K562 (cell line): ENCODE results near the gene GPRASP3. TPM values are rescaled to one million over a fixed set of nuclear protein-coding genes. Genes with fewer than 3 reads are reported as not detected.

Source experiments
- ATF1 ChIP-seq, 2 experiments: fragments of 450-650 bp in 1 of 2; IDR thresholded peaks; 2 replicates each; pipeline ENCODE4 v1.6.1; 2016; ENCODE audit warnings: missing compliant biosample characterization in 1 of 2, missing genetic modification characterization in 1 of 2
- BCL6 ChIP-seq: fragments of 250-450 bp; sonication (Bioruptor Pico); IDR thresholded peaks from 2 replicates; pipeline ENCODE4 v1.4.0; 2020
- BMI1 ChIP-seq: fragments of 150-350 bp; IDR thresholded peaks from 2 replicates; pipeline ENCODE4 v1.6.1; 2014; ENCODE audit warnings: low read length
- CREM ChIP-seq: IDR thresholded peaks from 2 replicates; pipeline ENCODE4 v1.6.1; 2014; ENCODE audit warnings: antibody characterized with exemption, low read depth
- CTBP1 ChIP-seq: fragments of 450-650 bp; IDR thresholded peaks from 2 replicates; pipeline ENCODE4 v1.6.1; 2016; ENCODE audit warnings: borderline replicate concordance
- EP400 ChIP-seq: fragments of 450-650 bp; IDR thresholded peaks from 2 replicates; pipeline ENCODE4 v1.6.1; 2017; ENCODE audit warnings: antibody characterized with exemption, mild to moderate bottlenecking, moderate library complexity
- FOXA3 ChIP-seq, 2 experiments: fragments of 450-650 bp in 1 of 2; sonication (generic) in 1 of 2; formaldehyde crosslinking; IDR thresholded peaks in 1 of 2; conservative IDR thresholded peaks in 1 of 2; 2 replicates each; pipeline versions ENCODE4 v1.4.0 to v1.8.0; 2020 to 2022; ENCODE audit warnings: mild to moderate bottlenecking in 2 of 2, missing genetic modification reagents in 1 of 2
- FUS ChIP-seq: fragments of 200-400 bp; formaldehyde crosslinking; optimal IDR thresholded peaks from 2 replicates; pipeline ENCODE3; 2017; ENCODE audit warnings: low read depth, low read length
- HDAC1 ChIP-seq, 2 experiments: fragments of 450-650 bp; IDR thresholded peaks; 2 replicates each; pipeline ENCODE4 v1.6.1; 2016 to 2017; ENCODE audit warnings: inconsistent platforms in 1 of 2, mild to moderate bottlenecking in 1 of 2, moderate library complexity in 1 of 2
- ILK ChIP-seq: fragments of 450-650 bp; IDR thresholded peaks from 2 replicates; pipeline ENCODE4 v1.6.1; 2016; ENCODE audit warnings: missing genetic modification characterization, low read depth, mild to moderate bottlenecking, missing compliant biosample characterization, moderate library complexity, borderline replicate concordance
- JUND ChIP-seq, 2 experiments: IDR thresholded peaks; 2 replicates in 1 of 2; 3 replicates in 1 of 2; pipeline ENCODE4 v1.6.1; 2011; ENCODE audit warnings: borderline replicate concordance in 2 of 2, low read depth in 2 of 2, low read length in 2 of 2, improper control_type of control experiment in 1 of 2, missing biosample characterization in 1 of 2, missing genetic modification characterization in 1 of 2, missing genetic modification reagents in 1 of 2
- MAFG ChIP-seq: fragments of 450-650 bp; conservative IDR thresholded peaks from 2 replicates; pipeline ENCODE4 v1.6.1; 2016; ENCODE audit warnings: missing genetic modification characterization, missing compliant biosample characterization
- POLR2B ChIP-seq: fragments of 450-650 bp; IDR thresholded peaks from 2 replicates; pipeline ENCODE4 v1.6.1; 2018; ENCODE audit warnings: low read depth; ENCODE audit not compliant: partially characterized antibody
- RFX5 ChIP-seq: IDR thresholded peaks from 2 replicates; pipeline ENCODE4 v1.6.1; 2011; ENCODE audit warnings: low read depth, mild to moderate bottlenecking, improper control_type of control experiment, low read length
- SMARCB1 ChIP-seq: IDR thresholded peaks from 2 replicates; pipeline ENCODE4 v1.6.1; 2011; ENCODE audit warnings: improper control_type of control experiment, low read depth; ENCODE audit not compliant: insufficient read length
- SRF ChIP-seq, 2 experiments: fragments of 250-450, 450-650 bp in 1 of 2; sonication (Bioruptor Pico) in 1 of 2; sonication (generic) in 1 of 2; formaldehyde crosslinking; IDR thresholded peaks; 2 replicates each; pipeline versions ENCODE4 v1.5.0 to v1.5.1; 2020 to 2022; ENCODE audit warnings: mild to moderate bottlenecking in 1 of 2, missing genetic modification reagents in 1 of 2
- TAF1 ChIP-seq: IDR thresholded peaks from 2 replicates; pipeline ENCODE4 v1.6.1; 2011; ENCODE audit warnings: mild to moderate bottlenecking, low read length, moderate library complexity; ENCODE audit not compliant: insufficient read depth, control insufficient read depth, severe bottlenecking; ENCODE audit errors: extremely low read depth
- TAF9B ChIP-seq: fragments of 450-650 bp; IDR thresholded peaks from 2 replicates; pipeline ENCODE4 v1.6.1; 2018; ENCODE audit warnings: mild to moderate bottlenecking; ENCODE audit not compliant: partially characterized antibody
- TBP ChIP-seq: optimal IDR thresholded peaks from 2 replicates; pipeline ENCODE3; 2011; ENCODE audit warnings: low read depth, low read length, improper control_type of control experiment
- TCFL5 ChIP-seq: fragments of 250-450 bp; sonication (Bioruptor Pico); conservative IDR thresholded peaks from 2 replicates; pipeline ENCODE4 v1.6.1; 2021; ENCODE audit warnings: mild to moderate bottlenecking, moderate library complexity, matching md5 sums
- THAP7 ChIP-seq: fragments of 250-450 bp; sonication (Bioruptor Pico); IDR thresholded peaks from 2 replicates; pipeline ENCODE4 v1.5.0; 2021
- ZFX ChIP-seq: sonication (generic); formaldehyde crosslinking; IDR thresholded peaks from 2 replicates; pipeline ENCODE4 v1.8.0; 2022; ENCODE audit warnings: mild to moderate bottlenecking, missing genetic modification reagents, moderate library complexity
- ZNF445 ChIP-seq: fragments of 250-450 bp; sonication (Bioruptor Pico); IDR thresholded peaks from 2 replicates; pipeline ENCODE4 v1.4.0; 2020; ENCODE audit warnings: low read depth, mild to moderate bottlenecking, moderate library complexity
- ZNF644 ChIP-seq: fragments of 200-800 bp; sonication (Bioruptor generic); IDR thresholded peaks from 2 replicates; pipeline ENCODE4 v1.6.1; 2016; ENCODE audit warnings: low read depth, missing genetic modification characterization, missing compliant biosample characterization
- polyA plus RNA-seq, 8 experiments: library from polyadenylated mRNA; depleted of rRNA in 4 of 8; stranded (reverse) in 5 of 8; unstranded in 3 of 8; fragments of >200 nt; fragmentation: Nextera tagmentation in 2 of 8; fragmentation: Illumina TruSeq in 1 of 8; extraction: Ambion mirVana in 2 of 8; extraction: Trizol in 1 of 8; gene quantifications; 2 replicates each; pipeline versions ENCODE4 v1.2.1 to v1.2.3, GENCODE V29; 2011 to 2014; ENCODE audit warnings: inconsistent platforms in 1 of 8, missing spikeins in 1 of 8
- total RNA-seq, 7 experiments: library from RNA; depleted of rRNA in 6 of 7; stranded (reverse); fragments of >200 nt in 6 of 7; fragmentation: Illumina TruSeq in 2 of 7; extraction: Trizol in 2 of 7; gene quantifications; 2 replicates each; pipeline versions ENCODE4 v1.2.1 to v1.2.3, GENCODE V29; 2011 to 2021; ENCODE audit warnings: low replicate concordance in 1 of 7
- TF ChIP-seq, protein P1 (sequence below): fragments of 450-650 bp; IDR thresholded peaks from 2 replicates; pipeline ENCODE4 v1.7.1; 2018; ENCODE audit warnings: mild to moderate bottlenecking, low read depth; ENCODE audit not compliant: partially characterized antibody

GPRASP3 gene
- total and polyA plus RNA-seq, 9 of the 15 experiments (the other 6 are each of a cell fraction or from before 2014, with no cell fraction given), result 0.50 to 1.9 (median 1.1) TPM

DNA sequence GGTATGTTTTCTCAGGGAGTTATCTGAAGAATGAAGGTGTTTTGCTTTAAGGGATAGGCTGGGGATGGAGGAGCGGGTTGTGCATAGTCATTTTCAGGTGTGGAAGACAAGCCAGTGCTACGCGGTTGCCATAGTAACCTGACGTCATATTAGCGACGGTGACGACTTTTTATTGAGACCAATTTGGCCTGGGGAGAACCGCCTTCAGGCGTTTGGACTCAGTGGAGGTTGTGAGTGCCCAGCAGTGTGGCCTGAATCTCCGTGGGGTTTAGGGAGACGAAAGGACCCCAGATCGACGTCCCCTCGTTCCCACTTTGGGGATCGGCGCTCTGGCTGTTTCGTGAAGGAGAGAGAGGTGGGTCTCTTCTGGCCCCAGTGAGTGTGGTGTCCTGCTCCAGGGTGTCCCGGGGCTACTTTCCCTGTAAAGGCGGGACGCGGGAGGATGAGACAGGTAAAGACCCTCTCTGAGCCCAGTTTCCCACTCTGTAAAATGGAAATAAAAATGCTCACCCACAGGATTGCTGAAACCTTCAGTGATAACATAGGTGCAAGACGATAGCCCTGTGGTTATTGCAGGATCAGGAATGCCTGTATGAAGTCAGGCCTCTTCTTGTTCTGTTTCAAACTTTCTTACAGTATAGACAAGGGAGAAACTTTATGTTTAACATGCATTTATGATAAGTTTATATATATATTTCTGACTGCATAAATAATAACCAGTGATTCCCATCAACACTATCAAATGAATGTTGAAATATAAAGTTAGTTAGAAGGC is 48.6 kb downstream of the GPRASP3 start (continued):
- TF ChIP-seq JUND (IDR thresholded peaks at IDR 0.05; ENCODE audit: borderline replicate concordance, low read depth, low read length) (0 out of 2 replicates have a peak, but pooled peaks have one; percentile 33), JUND (tag; IDR thresholded peaks at IDR 0.05; ENCODE audit: borderline replicate concordance, low read depth, low read length) (no peak; the same call in 2 of the 3 replicates), ZNF644 (tag) (no peak), FUS (no peak), TAF9B (peak; percentile 43), TAF1 (peak; percentile 62), ILK (no peak), BCL6 (CRISPR knock-in tag) (no peak), THAP7 (no peak), BMI1 (peak; percentile 88), TCFL5 (no peak), EP400 (0 out of 2 replicates have a peak, but pooled peaks have one; percentile 42), CTBP1 (peak; percentile 52; the same call in 1 of the 2 replicates), FOXA3 (CRISPR knock-in tag; conservative IDR thresholded peaks at IDR 0.05 in 1 of 2, IDR thresholded peaks at IDR 0.05 in 1 of 2) (no peak), CREM (peak; percentile 99), ZFX (CRISPR knock-in tag) (peak; percentile 85), HDAC1 (IDR thresholded peaks at IDR 0.05) (0 out of 4 replicates have a peak, but pooled peaks of 1 of the 2 experiments have one; percentile 29), SMARCB1 (no peak), ATF1 (CRISPR knock-in tag; IDR thresholded peaks at IDR 0.05) (peak; percentile 84), ATF1 (tag; IDR thresholded peaks at IDR 0.05) (peak; percentile 99), TBP (peak; percentile 83), MAFG (peak; percentile 58), SRF (CRISPR knock-in tag; IDR thresholded peaks at IDR 0.05) (no peak), RFX5 (peak; percentile 69), POLR2B (peak; percentile 65), ZNF445 (no peak)
- TF ChIP-seq, protein P1, sequence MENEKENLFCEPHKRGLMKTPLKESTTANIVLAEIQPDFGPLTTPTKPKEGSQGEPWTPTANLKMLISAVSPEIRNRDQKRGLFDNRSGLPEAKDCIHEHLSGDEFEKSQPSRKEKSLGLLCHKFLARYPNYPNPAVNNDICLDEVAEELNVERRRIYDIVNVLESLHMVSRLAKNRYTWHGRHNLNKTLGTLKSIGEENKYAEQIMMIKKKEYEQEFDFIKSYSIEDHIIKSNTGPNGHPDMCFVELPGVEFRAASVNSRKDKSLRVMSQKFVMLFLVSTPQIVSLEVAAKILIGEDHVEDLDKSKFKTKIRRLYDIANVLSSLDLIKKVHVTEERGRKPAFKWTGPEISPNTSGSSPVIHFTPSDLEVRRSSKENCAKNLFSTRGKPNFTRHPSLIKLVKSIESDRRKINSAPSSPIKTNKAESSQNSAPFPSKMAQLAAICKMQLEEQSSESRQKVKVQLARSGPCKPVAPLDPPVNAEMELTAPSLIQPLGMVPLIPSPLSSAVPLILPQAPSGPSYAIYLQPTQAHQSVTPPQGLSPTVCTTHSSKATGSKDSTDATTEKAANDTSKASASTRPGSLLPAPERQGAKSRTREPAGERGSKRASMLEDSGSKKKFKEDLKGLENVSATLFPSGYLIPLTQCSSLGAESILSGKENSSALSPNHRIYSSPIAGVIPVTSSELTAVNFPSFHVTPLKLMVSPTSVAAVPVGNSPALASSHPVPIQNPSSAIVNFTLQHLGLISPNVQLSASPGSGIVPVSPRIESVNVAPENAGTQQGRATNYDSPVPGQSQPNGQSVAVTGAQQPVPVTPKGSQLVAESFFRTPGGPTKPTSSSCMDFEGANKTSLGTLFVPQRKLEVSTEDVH, result peak; percentile 65
